NCI-H187 treated with DMSO at 0.1 percent for 48 hours (cell line): Measurements from ENCODE around the gene SMYD3.

Experiments used
- DNase-seq: peaks from one replicate; lab custom pipeline; 2025; lab: John Stamatoyannopoulos, UW

The SMYD3 gene

DNA sequence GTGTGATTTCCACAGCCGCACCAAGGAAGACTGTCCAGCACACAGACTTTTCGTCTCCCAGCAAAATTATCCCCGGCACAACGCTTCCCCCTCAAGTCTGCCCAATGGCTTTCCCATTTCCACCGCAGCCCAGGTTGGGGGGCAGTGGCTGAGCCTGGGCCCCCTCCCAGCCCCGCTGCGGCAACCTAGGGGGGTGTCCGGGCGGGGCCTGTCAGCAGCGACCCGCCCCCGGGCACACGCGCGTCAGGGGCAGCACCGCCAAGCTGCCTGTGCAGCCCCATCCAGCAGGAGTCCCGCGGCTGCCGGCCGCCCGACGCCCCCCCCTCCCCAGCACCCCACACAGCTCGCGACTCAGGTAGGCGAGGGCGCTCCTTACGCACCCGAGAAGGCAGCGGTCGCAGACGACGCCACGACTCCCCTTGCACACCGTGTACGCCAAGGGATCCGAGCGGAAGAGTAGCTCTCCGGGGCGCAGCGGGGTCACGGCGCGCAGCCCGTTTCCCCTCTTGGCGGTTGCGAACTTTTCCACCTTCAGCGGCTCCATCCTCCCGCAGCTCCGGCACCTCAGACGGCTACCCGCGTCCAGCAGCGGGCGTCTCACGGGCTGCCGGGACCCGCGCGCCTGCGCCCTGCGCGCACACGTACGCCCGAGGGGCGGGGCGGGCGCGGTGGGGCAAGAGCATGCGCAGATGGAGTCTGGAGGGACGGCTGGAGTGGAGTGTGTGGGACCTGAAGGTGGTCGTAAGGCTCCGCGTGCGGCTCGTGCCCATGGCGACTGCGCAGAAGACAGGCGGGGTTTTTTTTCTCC is at the start of gene SMYD3:
TSS of gene SMYD3 (minus strand) at position 606 of the 808 bp plus-strand sequence.
- no peak for DNase-seq

DNA sequence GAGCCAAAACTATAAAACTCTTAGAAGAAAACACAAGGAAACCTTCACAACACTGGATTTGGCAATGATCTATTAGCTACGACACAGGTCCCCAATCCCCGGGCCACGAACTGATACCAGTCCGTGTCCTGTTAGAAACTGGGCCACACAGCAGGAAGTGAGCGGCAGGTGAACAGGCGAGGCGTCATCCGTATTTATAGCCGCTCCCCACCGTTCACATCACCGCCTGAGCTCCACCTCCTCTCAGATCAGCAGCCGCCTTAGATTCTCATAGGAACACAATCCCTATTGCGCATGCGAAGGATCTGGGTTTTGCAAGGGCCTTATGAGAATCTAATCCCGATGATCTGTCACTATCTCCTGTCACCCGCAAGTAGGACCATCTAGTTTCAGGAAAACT is 47.1 kb upstream of the SMYD3 start:
- DNase-seq, result no peak

DNA sequence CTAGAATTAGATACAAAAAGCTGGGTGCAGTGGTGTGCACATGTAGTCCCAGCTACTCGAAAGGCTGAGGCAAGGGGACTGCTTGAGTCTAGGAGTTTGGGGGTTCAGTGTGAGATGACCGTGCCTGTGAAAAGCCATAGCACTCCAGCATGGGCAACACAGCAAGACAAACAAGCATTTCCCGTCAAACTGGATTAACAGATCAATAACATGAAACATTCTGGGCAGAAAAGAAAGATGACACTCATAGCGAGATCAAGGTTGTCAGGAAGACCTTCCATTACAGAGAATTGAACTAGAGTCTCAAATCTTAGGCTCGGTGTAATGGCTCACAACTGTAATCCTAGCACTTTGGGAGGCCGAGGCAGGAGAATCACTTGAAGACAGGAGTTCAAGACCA is 45.0 kb upstream of the SMYD3 start:
- DNase-seq, result no peak

DNA sequence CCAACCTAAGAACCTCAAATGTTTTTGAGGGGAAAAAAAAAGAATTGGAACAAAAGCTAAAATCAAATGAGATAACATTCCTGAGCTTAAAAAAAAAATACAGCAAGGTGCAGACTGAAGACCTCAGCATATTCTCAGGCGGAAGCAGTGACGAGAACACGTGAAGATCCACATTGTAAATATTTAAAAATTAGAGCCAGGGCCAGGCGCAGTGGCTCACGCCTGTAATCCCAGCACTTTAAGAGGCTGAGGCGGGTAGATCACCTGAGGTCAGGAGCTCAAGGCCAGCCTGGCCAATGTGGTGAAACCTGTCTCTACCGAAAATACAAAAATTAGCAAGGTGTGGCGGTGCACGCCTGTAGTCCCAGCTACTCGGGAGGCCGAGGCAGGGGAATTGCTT is 43.3 kb upstream of the SMYD3 start:
- DNase-seq, result no peak

DNA sequence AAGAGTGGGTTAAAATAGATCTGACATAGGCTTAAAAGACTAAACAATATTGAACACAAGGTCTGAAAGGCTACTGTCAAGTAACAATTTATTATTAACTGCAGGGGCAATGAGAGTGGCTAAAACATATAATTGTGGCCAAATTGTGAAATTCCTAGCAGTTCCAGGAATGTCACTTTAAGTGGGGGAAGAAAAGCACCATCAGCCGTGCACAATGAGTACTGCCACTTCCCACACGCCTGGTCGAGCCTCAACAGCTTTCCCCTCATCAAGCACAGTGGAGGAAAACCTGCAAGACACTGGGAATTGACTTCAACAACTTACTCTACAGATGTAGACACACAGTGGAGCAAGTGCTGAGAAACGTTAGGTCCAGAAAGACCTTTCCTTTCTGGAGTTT is 42.6 kb upstream of the SMYD3 start:
- DNase-seq, result no peak

DNA sequence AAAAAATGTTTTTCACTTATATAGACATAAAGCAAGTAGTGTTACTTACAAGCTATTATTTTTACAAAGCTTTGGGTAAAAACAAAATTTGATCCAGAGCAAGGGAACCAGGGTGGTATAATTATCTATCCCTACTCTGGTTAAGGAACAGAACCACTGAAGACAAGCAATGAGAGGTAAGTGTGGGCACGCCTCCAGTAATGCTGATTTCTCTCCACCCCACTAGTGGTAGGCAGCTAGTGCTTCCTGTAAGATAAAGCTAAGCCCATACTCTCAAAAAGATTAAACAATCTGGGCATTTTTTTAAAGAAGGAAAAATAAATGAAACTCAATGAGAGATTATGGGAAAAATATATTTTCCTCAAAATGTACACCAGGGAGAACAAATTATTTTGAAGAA is 36.9 kb upstream of the SMYD3 start:
- DNase-seq, result no peak

DNA sequence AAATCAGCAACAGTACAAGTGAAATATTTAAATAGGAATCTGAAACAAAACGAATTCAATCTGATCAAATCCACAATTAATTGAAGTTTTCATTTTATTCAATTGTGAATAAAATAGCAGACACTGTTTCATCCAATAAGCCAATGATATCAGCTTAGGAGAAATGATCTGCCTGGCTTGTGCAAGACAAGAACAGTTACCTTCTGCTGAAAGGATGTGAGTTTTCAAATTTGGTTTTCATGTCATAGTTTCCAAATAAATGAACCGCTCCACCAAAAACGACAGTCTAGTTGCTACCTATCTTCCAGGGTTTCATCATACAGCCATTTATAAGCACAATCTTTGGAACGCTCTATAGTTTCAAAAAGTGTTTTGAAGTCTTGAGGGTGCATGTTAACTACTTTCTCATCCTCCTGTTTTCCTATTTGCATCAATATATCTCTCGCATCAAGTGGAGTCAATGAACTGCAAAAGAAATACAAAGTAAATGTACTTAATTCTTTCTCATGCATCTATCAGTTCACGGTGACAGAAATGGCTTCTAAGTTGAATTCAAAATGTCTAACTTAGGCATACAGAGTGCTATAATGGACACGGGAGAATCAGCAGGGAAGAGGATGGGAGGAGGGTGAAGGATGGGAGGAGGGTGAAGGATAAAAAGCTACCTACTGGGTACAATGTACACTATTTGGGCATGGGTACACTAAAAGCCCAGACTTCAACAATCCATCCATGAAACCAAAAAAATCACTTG is 33.8 kb upstream of the SMYD3 start:
- DNase-seq, result no peak

DNA sequence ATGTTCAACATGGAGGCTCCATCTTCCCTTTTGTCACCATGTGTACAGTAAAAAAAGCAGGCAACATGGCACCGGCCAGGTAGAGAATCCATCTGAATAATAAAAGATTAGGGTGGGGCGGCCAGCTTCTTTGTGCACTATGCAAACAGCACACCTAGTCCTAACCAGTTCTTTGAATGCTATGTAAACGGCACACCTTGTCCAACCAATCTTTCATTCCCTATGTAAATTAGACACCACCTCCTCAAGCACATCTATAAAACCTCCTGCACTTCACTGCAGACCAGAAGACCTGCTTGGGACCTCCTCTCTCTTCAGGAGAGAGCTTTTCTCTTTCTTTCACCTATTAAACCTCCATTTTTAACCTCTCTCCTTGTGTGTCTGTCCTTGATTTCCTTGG is 30.8 kb upstream of the SMYD3 start:
- no peak for DNase-seq

DNA sequence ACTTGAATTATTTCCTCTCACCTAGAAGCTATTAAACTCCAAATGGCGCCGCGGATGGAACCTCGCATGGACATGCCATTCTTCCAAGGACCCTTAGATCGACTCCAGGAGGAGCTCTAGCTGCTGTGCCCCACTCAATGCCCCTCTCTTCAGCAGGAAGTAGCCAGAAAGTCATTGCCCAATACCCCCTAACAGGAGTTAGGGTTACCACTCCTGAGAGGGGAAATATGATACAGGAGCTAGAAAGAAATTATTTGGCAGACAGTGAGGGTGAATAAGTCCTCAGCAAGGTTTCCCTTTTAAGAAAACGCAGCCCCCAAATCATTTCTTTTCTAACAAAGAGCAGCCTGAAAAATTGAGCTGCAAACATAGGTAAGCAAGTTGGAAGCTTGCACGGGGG is 30.4 kb upstream of the SMYD3 start:
- DNase-seq, result no peak

DNA sequence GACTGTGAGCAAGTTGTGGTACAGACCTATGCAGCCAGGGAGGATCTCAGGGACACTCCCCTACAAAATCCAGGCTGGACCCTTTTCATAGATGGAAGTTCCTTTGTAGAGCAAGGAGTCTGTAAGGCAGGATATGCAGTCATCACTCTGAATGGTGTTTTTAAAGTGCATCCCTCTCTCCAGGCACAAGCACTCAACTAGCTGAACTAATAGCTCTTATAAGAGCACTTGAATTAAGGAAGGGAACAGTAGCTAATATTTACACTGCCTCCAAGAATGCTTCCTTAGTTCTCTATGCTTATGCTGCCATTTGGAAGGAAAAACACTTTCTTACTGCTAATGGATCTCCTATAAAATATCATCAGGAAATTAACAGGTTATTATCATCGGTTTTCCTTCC is 27.0 kb upstream of the SMYD3 start:
- DNase-seq, result no peak

DNA sequence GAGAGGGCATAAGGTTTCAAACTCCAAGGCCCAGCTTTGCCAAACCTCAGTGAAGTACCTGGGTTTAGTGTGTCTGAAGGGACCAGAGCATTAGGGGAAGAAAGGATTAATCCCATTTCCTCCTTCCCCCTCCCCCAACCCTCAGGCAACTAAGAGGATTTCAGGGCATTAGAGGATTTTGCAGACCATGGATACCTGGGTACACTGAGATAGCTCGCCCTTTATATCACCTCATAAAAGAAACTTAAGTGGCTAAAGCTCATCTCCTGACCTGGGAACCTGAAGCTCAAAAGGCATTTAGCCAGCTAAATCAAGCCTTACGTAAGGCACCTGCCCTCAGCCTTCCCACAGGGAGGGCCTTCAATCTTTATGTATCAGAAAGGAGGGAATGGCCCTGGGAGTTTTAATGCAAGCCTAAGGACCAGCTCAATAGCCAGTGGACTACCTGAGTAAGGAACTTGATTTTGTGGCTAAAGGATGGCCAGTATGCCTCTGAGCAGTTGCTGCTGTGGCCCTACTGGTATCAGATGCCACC is 26.4 kb upstream of the SMYD3 start:
- no peak for DNase-seq

DNA sequence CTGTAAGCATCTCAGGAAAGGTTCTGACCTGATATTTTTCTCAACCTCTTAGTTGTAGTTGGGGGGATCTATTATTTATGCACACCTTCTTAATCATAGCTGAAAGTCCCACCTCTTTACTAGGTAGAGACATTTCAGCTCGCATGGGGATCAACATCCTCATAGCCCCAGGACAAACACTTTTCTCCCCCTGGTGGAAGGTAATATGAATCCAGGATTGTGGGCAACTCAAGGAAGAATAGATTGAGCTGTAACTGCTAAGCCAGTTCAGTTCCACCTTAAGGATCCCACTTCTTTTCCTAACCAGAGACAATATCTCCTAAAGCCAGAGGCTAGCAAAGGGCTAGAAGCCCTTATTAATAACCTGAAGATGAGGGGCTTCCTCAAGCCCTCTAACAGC is 25.4 kb upstream of the SMYD3 start:
- DNase-seq, result no peak

DNA sequence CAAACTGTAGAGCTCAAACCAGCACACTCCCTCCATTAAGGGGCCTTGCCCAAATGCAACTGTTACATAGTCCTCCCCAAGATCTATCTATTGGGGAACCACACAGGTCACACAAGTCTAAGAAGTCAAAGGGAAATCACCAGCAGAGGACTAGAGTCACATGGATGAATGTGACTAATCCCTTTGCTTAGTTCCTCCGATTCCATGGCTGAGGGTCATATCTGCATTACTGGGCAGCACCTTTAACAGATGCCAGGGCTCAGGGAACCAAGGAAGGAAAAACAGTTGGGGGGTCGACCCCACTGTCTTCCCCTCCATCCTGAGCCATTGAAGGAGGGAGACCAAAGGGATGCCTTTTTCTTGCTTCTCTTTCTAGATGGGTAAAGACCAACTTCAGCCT is 23.4 kb upstream of the SMYD3 start:
- no peak for DNase-seq

DNA sequence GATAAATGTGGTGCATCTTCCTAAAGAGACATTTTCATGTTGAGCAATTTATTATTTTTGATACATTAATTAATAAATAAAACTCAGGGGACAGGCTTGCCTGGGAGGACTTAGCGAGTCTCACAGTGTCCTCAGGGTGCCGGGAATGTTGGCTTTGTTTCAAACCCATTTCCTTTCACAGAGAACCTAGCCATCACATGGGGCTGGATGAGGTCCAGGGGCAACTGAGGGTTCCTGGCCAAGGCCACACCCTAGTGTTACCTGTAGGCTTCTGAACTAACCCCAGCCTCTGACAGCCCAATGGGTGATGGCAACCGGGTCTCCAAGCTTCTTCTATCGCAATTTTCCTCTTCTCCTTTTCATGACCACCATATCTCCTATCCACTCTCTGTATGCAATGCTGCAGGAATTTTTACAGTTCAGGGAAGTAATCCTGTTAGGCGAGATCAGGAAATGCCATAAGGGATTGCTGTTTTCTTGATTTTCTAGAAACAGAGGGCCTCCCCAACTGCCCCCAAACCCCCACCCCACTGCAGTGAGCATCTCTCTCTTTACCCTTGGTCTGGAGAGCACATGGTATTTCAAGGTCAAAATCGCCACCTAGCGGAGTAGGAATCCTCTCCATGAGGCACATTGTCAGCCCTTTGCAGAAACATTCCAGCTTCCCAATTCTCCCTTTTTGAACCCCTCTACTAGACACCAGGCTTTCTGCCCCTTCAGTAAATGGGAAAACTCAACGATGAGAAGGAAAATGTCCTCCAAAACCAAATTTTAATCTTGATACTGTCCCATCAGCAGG is 22.1 kb upstream of the SMYD3 start:
- DNase-seq, result no peak

DNA sequence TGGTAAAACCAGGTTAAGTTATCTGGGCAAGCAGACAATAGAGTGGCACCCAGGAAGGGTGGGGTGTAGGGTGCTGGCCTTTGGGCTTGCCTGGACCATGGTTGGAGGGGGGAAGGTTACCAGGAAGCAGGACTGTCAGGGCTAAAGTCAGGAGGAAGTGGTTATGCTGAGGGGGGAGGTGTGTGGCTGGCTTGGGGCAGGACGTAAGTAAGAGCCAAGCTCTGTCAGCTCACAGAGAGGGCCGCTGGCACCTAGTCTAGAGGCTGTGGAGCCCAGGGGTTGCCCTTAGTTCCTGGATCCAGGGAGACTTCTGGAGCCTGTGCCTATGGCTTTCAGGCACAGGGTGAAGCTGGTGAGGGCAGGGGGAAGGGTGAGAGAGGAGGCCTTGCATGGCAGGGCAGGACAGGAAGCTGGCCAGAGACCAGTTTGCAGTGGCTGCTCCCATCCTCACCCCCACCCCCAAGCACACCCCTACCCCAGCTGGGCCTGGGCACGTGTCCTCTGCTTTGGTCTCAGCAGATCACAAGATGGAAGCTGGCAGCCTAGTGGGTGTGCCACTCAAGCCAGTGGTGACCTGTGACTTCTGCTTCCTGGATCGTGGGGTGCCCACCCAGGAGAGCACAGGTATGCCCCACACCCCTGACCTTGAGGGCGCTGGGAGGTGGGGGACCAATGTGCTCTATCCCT is 20.5 kb upstream of the SMYD3 start:
- no peak for DNase-seq

DNA sequence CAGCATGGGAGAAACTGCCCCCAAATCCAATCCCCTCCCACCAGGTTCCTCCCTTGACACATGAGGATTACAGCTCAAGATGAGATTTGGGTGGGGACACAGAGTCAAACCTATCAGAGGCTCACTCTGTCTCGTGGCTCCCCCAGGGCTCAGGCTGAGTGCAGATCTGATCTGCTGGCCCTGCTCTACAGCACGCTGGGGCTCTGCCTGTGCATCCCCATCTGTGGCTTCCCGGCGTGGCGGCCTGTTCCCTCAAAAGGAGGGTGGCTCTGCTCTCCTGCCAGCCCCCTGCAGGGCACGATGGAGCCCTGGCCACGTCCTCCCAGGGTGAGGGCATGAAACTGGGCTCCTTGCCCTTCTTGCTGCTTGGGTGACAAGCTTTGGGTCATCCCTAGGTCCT is 19.8 kb upstream of the SMYD3 start:
- no peak for DNase-seq

DNA sequence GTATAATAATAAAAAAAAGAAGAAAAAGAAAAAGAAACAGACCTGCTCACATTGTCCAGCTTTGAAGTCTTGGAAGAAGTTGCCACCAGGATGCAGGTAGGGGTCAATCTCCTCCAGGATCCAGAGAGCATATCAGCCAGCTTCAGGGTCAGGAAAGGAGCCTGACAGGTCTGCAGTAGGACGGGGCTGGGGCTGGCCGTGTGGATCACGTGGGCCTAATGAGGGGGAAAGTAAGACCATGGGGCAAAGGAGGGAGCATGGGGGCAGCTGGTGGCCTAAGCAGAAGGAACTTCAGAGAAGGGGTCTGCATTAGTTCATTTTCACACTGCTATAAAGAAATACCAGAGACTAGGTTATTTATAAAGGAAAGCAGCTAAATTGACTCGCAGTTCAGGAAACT is 19.3 kb upstream of the SMYD3 start:
- no peak for DNase-seq

DNA sequence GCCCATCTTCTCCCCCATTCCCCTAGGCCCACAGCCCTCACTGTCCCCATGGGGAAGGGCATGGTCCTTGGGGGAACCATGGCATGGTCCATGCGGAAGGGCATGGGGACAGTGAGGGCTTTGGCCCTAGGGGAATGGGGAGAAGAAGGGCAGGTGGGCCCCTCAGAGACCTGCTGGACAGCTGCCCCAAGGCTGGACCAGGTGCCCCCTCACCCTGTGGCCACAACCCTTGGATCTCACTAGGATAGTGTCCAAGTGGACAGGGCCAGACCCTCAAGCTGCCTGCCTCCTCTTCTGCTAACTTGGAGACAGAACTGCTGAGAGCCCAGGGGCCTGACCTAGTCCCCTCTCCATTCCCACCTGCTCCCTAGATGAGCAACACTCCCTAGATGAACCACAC is 12.4 kb upstream of the SMYD3 start:
- DNase-seq, result no peak

DNA sequence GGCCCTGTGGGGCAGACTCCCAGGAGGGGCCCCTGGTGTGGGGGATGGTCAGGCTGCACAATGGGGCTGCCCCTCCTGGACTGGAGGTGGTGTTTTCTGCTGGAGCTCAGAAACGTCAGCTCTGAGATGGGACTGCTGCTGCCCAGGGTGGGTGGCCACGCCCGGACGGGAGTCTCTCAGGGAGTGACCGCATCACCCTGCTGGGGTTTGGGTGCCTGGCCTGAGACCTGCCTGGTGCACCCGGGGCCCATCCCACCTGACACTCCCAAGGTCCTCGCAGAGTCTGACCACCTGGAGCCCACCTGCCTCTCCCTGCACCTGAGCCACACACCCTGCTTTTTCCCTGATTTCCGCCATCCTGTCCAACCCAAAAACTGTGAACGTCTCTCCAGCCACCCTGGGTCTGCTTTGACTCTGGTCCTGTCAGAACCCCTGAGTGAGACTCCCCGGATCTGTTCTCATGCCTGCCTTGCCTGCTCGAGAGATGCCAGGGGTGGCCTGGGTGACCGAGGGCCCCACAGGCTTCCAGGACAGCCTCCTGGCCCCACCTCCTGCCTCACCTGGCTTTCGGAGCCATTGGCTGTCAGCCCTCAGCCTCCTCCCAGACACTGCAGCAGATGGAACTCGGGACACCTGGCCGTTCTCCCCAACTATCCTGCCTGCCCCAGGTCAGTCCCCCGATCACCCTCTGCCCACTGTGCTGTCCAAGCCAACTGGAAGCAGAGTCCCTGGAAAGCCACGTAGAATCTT is 11.6 kb upstream of the SMYD3 start:
- DNase-seq, result no peak

DNA sequence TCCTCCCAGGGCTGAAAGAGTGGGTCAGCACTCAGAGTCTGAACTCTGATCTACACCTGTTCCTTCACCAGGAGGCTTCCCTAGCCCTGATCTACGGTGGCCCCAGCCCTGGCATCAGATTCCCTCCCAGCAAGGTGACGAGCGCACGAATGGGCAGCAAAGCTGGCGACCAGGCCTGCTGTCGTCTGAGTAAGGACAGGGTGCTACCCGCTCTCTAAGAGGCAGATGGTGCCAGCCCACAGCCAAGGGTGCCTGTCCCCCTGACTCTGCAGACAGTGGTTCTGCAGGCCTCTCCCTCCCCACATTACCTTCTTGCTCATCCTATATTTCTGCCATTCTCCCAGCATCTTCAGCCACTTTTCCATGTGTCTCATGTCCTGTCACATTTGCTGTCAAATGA is 10.3 kb upstream of the SMYD3 start:
- no peak for DNase-seq

DNA sequence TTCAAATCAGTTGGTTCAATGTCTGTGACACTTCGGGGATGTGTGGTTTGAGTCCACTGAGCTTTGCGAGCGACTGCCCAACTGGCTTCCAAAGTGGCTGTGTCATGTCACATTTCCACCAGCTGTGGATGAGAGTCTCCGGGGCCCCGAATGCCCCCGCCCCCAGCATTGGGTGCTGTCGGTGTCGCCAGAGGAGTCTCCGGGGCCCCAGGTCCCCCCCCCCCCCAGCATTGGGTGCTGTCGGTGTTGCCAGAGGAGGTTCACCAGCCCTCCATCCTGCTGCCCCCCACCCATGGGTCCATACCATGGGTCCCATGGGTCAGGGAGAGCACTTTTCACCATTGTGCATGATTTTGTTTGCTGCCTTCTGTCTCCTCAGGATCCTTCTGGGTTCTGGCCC is 9.0 kb upstream of the SMYD3 start:
- DNase-seq, result no peak
